Measurements from ENCODE around the gene AUTS2.

AUTS2 gene

GRCh38 chr7:70654979-70655378, 1056.7 kb downstream of the AUTS2 start:
- Histone ChIP-seq H3K9me3 (ENCODE audit: control insufficient read depth in 2 of 2, low read length in 2 of 2) (no peaks in the 10 kb centered on the region), H3K4me1 (ENCODE audit: control insufficient read depth, insufficient read depth, low read length) (peaks cover 14% of the 10 kb centered on the region), H3K27me3 (ENCODE audit: control insufficient read depth in 1 of 2, insufficient read depth in 2 of 2, low read length in 2 of 2) (no peaks in the 10 kb centered on the region), H3K27ac (ENCODE audit: low read length) (peak overlapping the region; percentile 46), H3K4me3 (ENCODE audit: low read length in 2 of 2) (no peak overlapping the region), H3K9ac (ENCODE audit: low read length in 2 of 2) (no peak overlapping the region), H3K36me3 (ENCODE audit: control insufficient read depth in 2 of 2, insufficient read depth in 2 of 2, low read length in 2 of 2) (no peaks in the 10 kb centered on the region)

- no peaks in the 10 kb centered on the region for H3K36me3 ChIP-seq (ENCODE audit: control insufficient read depth in 2 of 2, insufficient read depth in 2 of 2, low read length in 2 of 2)
- H3K4me1 ChIP-seq (ENCODE audit: control insufficient read depth, insufficient read depth, low read length) = peaks cover 14% of the 10 kb centered on the region
- no peak overlapping the region for H3K4me3 ChIP-seq (ENCODE audit: low read length in 2 of 2)
- no peaks in the 10 kb centered on the region for H3K27me3 ChIP-seq (ENCODE audit: control insufficient read depth in 1 of 2, insufficient read depth in 2 of 2, low read length in 2 of 2)
- H3K9ac ChIP-seq (ENCODE audit: low read length in 2 of 2) = no peak overlapping the region
- H3K9me3 ChIP-seq (ENCODE audit: control insufficient read depth in 2 of 2, low read length in 2 of 2) = no peaks in the 10 kb centered on the region
- peak overlapping the region; percentile 46 for H3K27ac ChIP-seq (ENCODE audit: low read length)
These were observed 1057.4 kb downstream of the AUTS2 start for GRCh38 chr7:70655694-70656093.

GRCh38 chr7:70657571-70657970, 1059.3 kb downstream of the AUTS2 start:
- Histone ChIP-seq H3K27me3 (ENCODE audit: control insufficient read depth in 1 of 2, insufficient read depth in 2 of 2, low read length in 2 of 2) (no peaks in the 10 kb centered on the region), H3K9ac (ENCODE audit: low read length in 2 of 2) (no peak overlapping the region)

GRCh38 chr7:70657989-70658632, 1059.8 kb downstream of the AUTS2 start:
- Histone ChIP-seq H3K27ac (ENCODE audit: low read length) (no peak overlapping the region), H3K9ac (ENCODE audit: low read length in 2 of 2) (no peak overlapping the region), H3K36me3 (ENCODE audit: control insufficient read depth in 2 of 2, insufficient read depth in 2 of 2, low read length in 2 of 2) (no peaks in the 10 kb centered on the region), H3K27me3 (ENCODE audit: control insufficient read depth in 1 of 2, insufficient read depth in 2 of 2, low read length in 2 of 2) (no peaks in the 10 kb centered on the region), H3K9me3 (ENCODE audit: control insufficient read depth in 2 of 2, low read length in 2 of 2) (no peaks in the 10 kb centered on the region), H3K4me1 (ENCODE audit: control insufficient read depth, insufficient read depth, low read length) (peaks cover 14% of the 10 kb centered on the region), H3K4me3 (ENCODE audit: low read length in 2 of 2) (no peak overlapping the region)

More at GRCh38 chr7:70657571-70657970, 1059.3 kb downstream of the AUTS2 start:
- no peak overlapping the region for H3K27ac ChIP-seq (ENCODE audit: low read length)
- peaks cover 14% of the 10 kb centered on the region for H3K4me1 ChIP-seq (ENCODE audit: control insufficient read depth, insufficient read depth, low read length)
- H3K36me3 ChIP-seq (ENCODE audit: control insufficient read depth in 2 of 2, insufficient read depth in 2 of 2, low read length in 2 of 2) = no peaks in the 10 kb centered on the region
- no peaks in the 10 kb centered on the region for H3K9me3 ChIP-seq (ENCODE audit: control insufficient read depth in 2 of 2, low read length in 2 of 2)
- H3K4me3 ChIP-seq (ENCODE audit: low read length in 2 of 2) = no peak overlapping the region

- Histone ChIP-seq H3K9me3 (ENCODE audit: control insufficient read depth in 2 of 2, low read length in 2 of 2) (no peaks in the 10 kb centered on the region), H3K27me3 (ENCODE audit: control insufficient read depth in 1 of 2, insufficient read depth in 2 of 2, low read length in 2 of 2) (no peaks in the 10 kb centered on the region), H3K27ac (ENCODE audit: low read length) (no peak overlapping the region), H3K4me3 (ENCODE audit: low read length in 2 of 2) (no peak overlapping the region), H3K36me3 (ENCODE audit: control insufficient read depth in 2 of 2, insufficient read depth in 2 of 2, low read length in 2 of 2) (no peaks in the 10 kb centered on the region), H3K4me1 (ENCODE audit: control insufficient read depth, insufficient read depth, low read length) (peaks cover 14% of the 10 kb centered on the region), H3K9ac (ENCODE audit: low read length in 2 of 2) (no peak overlapping the region)
These were observed 1061.0 kb downstream of the AUTS2 start for GRCh38 chr7:70659263-70659662.

- H3K9me3 ChIP-seq (ENCODE audit: control insufficient read depth in 2 of 2, low read length in 2 of 2) = no peaks in the 10 kb centered on the region
- H3K27ac ChIP-seq (ENCODE audit: low read length) = no peak overlapping the region
- no peaks in the 10 kb centered on the region for H3K27me3 ChIP-seq (ENCODE audit: control insufficient read depth in 1 of 2, insufficient read depth in 2 of 2, low read length in 2 of 2)
- no peaks in the 10 kb centered on the region for H3K36me3 ChIP-seq (ENCODE audit: control insufficient read depth in 2 of 2, insufficient read depth in 2 of 2, low read length in 2 of 2)
- H3K9ac ChIP-seq (ENCODE audit: low read length in 2 of 2) = no peak overlapping the region
- peaks cover 8% of the 10 kb centered on the region for H3K4me1 ChIP-seq (ENCODE audit: control insufficient read depth, insufficient read depth, low read length)
- H3K4me3 ChIP-seq (ENCODE audit: low read length in 2 of 2) = no peak overlapping the region
These were observed 1062.0 kb downstream of the AUTS2 start for GRCh38 chr7:70660154-70660818.

GRCh38 chr7:70660819-70661191, 1062.5 kb downstream of the AUTS2 start:
- Histone ChIP-seq H3K4me3 (ENCODE audit: low read length in 2 of 2) (no peak overlapping the region), H3K27me3 (ENCODE audit: control insufficient read depth in 1 of 2, insufficient read depth in 2 of 2, low read length in 2 of 2) (no peaks in the 10 kb centered on the region), H3K27ac (ENCODE audit: low read length) (no peak overlapping the region), H3K4me1 (ENCODE audit: control insufficient read depth, insufficient read depth, low read length) (peaks cover 4% of the 10 kb centered on the region), H3K9me3 (ENCODE audit: control insufficient read depth in 2 of 2, low read length in 2 of 2) (no peaks in the 10 kb centered on the region), H3K36me3 (ENCODE audit: control insufficient read depth in 2 of 2, insufficient read depth in 2 of 2, low read length in 2 of 2) (no peaks in the 10 kb centered on the region), H3K9ac (ENCODE audit: low read length in 2 of 2) (no peak overlapping the region)

GRCh38 chr7:70663680-70664079, 1065.4 kb downstream of the AUTS2 start:
- H3K9me3 ChIP-seq (ENCODE audit: control insufficient read depth in 2 of 2, low read length in 2 of 2) = no peaks in the 10 kb centered on the region
- H3K27ac ChIP-seq (ENCODE audit: low read length) = no peak overlapping the region
- peaks cover 6% of the 10 kb centered on the region for H3K4me1 ChIP-seq (ENCODE audit: control insufficient read depth, insufficient read depth, low read length)
- no peak overlapping the region for H3K4me3 ChIP-seq (ENCODE audit: low read length in 2 of 2)
- H3K36me3 ChIP-seq (ENCODE audit: control insufficient read depth in 2 of 2, insufficient read depth in 2 of 2, low read length in 2 of 2) = no peaks in the 10 kb centered on the region
- no peaks in the 10 kb centered on the region for H3K27me3 ChIP-seq (ENCODE audit: control insufficient read depth in 1 of 2, insufficient read depth in 2 of 2, low read length in 2 of 2)
- no peak overlapping the region for H3K9ac ChIP-seq (ENCODE audit: low read length in 2 of 2)

GRCh38 chr7:70665997-70666396, 1067.7 kb downstream of the AUTS2 start:
- Histone ChIP-seq H3K4me1 (ENCODE audit: control insufficient read depth, insufficient read depth, low read length) (peaks cover 6% of the 10 kb centered on the region), H3K27ac (ENCODE audit: low read length) (no peak overlapping the region), H3K9me3 (ENCODE audit: control insufficient read depth in 2 of 2, low read length in 2 of 2) (no peaks in the 10 kb centered on the region), H3K9ac (ENCODE audit: low read length in 2 of 2) (no peak overlapping the region), H3K4me3 (ENCODE audit: low read length in 2 of 2) (no peak overlapping the region), H3K36me3 (ENCODE audit: control insufficient read depth in 2 of 2, insufficient read depth in 2 of 2, low read length in 2 of 2) (no peaks in the 10 kb centered on the region), H3K27me3 (ENCODE audit: control insufficient read depth in 1 of 2, insufficient read depth in 2 of 2, low read length in 2 of 2) (no peaks in the 10 kb centered on the region)

- no peak overlapping the region for H3K4me3 ChIP-seq (ENCODE audit: low read length in 2 of 2)
These were observed 1069.1 kb downstream of the AUTS2 start for GRCh38 chr7:70667406-70667805.

More at GRCh38 chr7:70667406-70667805, 1069.1 kb downstream of the AUTS2 start:
- H3K9me3 ChIP-seq (ENCODE audit: control insufficient read depth in 2 of 2, low read length in 2 of 2) = no peaks in the 10 kb centered on the region
- no peaks in the 10 kb centered on the region for H3K27me3 ChIP-seq (ENCODE audit: control insufficient read depth in 1 of 2, insufficient read depth in 2 of 2, low read length in 2 of 2)
- H3K9ac ChIP-seq (ENCODE audit: low read length in 2 of 2) = no peak overlapping the region
- no peak overlapping the region for H3K27ac ChIP-seq (ENCODE audit: low read length)
- no peaks in the 10 kb centered on the region for H3K36me3 ChIP-seq (ENCODE audit: control insufficient read depth in 2 of 2, insufficient read depth in 2 of 2, low read length in 2 of 2)
- H3K4me1 ChIP-seq (ENCODE audit: control insufficient read depth, insufficient read depth, low read length) = peaks cover 6% of the 10 kb centered on the region
